DMS114 treated with DMSO at 0.1 percent for 48 hours (cell line): Measurements from ENCODE around the gene ANAPC15.
A peak's percentile ranks its signal among the peaks of the same experiment; 100 is the strongest.
"Not testable (repeated sequence)": the region's sequence is repeated elsewhere in the genome, so short reads cannot be mapped to it uniquely, and the experiment has no call there.

Experiments
- DNase-seq: peaks from one replicate; lab custom pipeline; 2025; ENCODE audit not compliant: unreplicated experiment; lab: John Stamatoyannopoulos, UW

Gene ANAPC15

DNA sequence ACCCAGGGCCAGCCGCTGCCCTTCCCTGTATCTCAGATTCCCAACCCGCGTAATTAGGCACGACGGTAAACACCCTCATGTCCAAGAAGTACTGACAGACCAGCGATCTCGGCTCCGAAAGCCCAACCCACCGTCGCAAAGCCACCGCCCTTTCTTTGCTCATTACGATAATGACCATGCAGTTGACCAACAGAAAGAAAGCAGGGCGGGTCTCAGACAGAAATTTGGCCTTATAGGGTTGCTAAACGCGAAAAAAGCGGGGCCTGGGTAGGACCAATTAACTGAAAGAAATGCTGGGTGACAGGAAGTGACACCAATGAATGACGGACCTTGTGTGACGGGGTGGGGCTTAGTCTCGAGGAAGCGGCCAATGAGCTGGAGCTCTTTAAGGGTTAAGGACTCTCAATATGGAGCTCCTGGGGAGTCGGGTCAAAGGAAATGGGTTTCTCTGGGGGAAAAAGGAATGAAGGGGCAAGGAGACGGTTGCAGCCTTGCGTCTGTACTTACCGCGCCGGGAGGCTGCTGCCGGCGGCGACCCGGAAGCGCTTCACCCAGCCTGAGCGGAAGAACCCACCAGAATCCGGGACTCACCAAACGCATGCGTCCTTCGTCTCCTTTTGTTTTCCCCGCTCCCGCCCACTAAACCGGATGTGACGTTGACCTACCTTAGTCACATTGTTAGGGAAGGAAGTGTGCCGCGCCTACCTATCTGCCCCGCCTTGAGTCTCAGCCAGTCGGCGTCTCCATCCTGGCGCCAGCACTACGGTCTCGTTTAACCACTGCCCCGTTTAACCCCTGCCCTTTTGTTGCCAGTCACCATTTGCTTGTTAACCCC is at the start of gene ANAPC15:
Gene ANAPC15 (minus strand): TSS at position 553 of the 835 bp plus-strand sequence. CDS start 1,419 bp downstream, outside the sequence.
- peak; percentile 95 for DNase-seq

DNA sequence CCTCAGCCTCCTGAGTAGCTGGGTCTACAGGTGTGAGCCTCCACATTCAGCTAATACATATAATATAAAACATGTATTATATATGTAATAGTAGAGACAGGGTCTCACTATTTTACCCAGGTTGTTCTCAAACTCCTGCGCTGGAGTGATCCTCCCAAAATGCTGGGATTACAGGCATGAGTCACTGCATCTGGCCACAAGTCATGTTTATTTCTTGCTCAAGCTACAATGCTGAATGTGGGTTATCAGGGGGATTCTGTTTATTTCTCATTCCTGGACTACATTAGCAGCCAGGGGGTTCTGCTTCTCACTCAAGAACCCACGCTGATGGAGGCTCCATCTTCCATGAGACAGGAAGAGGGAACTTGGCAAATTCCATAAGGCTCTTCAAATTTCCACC is 47.8 kb upstream of the ANAPC15 start:
- DNase-seq: no peak

DNA sequence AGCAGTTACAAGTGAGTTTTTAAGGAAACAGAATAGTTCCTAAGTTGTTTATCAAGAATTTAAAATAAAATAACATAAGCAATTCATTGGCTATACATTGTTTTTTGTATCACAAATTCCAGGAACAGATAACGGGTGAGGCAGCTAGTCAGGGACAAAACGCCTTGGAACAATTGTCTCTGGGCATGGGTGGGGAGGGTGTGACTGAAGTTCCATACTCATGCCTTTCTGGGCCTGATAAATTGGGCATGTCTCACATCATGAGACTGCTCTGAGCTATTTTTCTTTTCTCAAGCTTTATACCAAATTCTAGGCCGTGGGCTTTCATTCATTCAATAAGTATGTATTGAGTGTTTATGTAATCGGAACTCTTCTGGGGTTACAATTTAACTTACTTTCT is 44.6 kb upstream of the ANAPC15 start:
- DNase-seq: no peak

DNA sequence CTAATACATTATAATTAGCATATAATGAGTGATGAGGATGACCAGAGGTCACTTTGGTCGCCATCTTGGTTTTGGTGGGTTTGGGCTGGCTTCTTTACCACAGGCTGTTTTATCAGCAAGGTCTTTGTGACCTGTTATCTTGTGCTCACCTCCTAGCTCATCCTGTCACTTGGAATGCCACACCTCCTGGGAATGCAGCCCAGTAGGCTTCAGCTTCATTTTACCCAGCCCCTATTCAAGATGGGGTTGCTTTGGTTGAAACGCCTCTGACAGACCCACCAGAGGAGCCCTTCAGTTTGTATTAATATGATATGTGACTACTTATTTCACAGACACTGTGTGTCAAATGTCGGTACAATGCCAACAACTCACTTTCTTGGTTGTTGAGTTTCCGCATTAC is 43.3 kb upstream of the ANAPC15 start:
- DNase-seq: no peak

DNA sequence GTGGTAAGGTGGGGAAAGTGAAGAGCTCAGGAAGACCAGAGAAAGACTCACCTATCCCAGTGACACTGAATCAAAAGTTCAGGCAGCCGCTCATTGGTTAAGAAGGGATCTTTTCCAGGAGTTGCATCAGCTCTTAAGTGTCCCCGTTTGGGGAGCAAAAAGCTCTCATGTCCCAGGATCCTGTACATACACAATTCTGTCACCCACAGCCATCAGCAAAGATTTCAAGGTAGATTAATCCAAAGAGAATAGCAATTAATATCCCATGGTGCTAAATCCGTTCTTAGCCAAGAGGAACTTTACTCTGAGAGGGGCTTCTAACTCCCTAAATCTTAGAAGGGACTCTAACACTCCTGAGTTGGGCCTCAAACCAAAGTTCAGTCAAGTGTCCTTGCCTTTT is 42.3 kb upstream of the ANAPC15 start:
- no peak for DNase-seq

DNA sequence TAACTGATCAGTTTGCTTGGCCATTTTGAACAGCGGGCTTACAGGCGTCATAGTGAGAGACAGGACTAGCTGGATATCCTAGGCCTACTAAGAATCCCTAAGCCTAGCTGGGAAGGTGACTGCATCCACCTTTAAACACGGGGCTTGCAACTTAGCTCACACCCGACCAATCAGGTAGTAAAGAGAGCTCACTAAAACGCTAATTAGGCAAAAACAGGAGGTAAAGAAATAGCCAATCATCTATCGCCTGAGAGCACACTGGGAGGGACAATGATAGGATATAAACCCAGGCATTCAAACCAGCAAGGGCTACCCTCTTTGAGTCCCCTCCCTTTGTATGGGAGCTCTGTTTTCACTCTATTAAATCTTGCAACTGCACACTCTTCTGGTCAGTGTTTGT is 41.4 kb upstream of the ANAPC15 start:
- DNase-seq: not testable (repeated sequence)

DNA sequence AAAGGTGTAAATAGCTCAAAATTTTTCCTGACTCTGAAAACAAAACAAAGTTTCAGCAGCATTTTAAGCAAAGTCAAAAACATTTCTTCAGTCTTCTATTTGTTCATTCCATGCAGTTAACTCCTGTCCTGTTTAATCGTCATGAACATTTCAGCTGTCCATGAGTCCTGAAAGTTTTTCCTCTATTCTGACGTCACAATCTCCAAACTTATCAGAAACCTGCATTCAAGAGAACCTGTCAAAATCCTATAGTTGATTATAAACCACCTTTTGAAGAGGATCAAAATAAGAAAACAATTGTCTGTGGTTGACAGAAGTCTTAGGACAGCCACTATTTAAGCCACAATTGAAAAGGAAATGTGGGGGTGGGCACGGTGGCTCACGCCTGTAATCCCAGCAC is 38.4 kb upstream of the ANAPC15 start:
- DNase-seq: no peak

DNA sequence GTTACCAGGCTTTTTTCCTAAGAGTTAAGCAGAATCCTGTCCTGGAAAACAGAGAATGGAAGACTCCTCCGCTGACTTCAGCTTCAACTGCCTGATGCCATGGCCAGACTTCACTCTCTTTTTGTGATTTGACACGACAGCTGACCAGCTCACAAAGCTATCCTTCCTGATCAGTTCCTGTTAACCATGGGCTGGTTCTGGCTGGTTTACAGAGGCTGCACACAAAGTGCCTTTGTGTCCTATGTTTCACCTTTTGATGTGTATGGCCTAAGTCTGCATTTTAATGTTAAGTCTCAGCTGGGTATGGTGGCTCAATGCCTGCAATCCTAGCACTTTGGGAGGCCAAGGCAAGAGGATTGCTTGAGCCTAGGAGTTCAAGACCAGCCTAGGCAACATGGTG is 34.1 kb upstream of the ANAPC15 start:
- DNase-seq: no peak

DNA sequence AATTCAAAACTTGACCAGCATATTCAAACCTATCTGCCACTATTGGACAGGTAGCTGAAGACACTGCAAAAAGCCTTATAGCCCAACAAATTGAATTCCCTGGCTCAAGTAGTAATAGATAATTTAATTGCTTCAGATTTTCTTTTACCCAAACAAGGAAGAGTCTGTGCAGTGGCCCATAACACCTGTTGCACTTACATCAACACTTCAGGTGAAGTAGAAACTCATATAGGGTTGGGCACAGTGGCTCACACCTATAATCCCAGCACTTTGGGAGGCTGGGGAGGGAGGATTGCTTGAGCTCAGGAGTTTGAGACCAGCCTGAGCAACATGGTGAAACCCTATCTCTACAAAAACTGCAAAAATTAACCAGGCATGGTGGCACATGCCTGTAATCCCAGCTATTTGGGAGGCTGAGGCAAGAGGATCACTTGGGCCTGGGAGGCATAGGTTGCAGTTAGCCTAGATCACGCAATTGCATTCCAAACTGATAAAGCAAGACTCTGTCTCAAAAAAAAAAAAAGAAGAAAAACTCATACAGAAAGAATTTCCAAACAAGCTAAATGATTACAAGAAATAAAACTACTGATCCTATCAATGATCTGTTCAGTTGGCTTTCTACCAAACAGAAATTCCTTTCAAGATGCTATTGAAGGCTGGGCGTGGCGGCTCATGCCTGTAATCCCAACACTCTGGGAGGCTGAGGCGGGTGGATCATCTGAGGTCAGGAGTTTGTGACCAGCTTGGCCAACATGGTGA is 32.5 kb upstream of the ANAPC15 start:
- DNase-seq: no peak

DNA sequence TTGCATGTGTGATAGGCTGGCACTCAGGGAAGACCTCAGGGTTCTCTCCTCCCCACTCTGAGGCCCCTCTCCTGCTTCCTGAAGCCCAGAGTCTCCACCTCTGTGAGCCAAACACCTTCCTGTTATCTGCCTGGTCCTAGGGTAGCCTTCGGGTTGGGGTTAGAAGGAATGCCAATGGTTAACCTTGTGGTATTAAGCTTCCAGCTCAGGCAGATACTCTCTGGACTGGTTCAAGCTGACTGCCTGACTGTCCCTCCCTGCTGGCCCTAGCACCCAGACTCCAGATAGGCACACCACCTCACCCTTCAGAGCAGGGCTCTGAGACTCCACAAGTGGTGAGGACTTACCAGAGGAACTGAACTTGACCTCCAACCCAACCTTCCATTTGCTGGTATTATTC is 30.0 kb upstream of the ANAPC15 start:
- DNase-seq: not testable (repeated sequence)

DNA sequence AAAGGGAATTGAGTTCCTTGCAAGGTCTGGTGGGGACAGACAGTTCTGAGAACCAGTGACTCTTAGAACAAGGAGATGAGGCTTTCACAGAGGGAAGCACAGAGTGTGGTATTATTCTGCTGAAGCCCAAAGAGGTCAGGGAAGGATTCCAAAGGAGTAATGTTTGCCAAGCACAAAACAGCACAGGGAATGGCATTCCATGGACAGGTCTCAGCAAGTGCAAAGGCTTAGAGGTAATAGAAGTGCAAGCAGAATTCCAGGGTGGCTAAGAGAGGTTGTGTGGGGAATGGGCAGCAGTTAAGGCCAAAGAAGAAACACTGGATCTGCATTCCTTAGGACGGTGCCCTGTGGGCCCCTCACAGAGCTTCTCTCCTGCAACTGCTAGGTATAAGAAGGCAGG is 29.6 kb upstream of the ANAPC15 start:
- not testable (repeated sequence) for DNase-seq

DNA sequence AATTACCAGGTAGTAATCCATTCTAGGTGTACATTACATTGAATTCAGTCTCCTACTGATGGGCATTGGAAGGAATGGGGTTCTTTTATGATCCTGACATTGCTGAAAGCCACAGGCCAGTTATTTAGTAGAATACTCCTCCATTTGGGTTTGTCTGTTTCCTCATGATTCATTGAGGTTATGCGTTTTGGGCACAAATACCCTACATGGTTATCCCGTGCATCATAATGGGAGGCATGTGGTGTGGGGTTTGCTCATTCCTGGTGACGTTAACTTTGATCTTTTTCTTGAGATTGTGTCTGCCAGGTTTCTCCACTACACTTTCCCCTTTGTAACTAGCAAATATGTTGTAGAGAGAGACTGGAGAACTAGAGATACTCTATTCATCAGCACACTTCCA is 28.6 kb upstream of the ANAPC15 start:
- no peak for DNase-seq

DNA sequence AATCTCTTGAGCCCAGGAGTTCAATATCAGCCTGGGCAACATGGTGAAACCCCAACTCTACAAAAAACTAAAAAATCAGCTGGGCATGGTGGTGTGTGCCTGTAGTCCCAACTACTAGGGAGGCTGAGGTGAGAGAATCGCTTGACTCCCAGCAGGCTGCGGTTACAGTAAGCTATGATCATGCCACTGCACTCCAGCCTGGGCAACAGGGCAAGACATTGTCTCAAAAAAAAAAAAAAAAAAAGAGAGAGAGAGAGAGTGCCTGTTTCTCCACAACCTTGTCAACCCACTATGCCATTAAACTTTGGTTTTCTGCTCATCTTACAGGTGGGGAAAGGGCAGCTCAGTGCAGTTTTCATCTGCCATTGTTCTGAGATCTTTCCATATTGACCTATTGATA is 28.2 kb upstream of the ANAPC15 start:
- DNase-seq: no peak

DNA sequence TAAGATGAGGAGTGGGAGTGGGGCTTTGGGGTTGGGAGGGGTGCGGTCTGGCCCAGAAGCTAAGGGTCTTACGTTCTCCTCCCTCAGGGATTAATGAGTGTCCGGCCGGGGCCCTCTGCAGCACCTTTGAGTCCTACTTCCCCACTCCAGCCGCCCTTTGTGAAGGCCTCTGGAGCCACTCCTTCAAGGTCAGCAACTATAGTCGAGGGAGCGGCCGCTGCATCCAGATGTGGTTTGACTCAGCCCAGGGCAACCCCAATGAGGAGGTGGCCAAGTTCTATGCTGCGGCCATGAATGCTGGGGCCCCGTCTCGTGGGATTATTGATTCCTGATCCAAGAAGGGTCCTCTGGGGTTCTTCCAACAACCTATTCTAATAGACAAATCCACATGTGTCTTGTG is 27.0 kb upstream of the ANAPC15 start:
- no peak for DNase-seq

DNA sequence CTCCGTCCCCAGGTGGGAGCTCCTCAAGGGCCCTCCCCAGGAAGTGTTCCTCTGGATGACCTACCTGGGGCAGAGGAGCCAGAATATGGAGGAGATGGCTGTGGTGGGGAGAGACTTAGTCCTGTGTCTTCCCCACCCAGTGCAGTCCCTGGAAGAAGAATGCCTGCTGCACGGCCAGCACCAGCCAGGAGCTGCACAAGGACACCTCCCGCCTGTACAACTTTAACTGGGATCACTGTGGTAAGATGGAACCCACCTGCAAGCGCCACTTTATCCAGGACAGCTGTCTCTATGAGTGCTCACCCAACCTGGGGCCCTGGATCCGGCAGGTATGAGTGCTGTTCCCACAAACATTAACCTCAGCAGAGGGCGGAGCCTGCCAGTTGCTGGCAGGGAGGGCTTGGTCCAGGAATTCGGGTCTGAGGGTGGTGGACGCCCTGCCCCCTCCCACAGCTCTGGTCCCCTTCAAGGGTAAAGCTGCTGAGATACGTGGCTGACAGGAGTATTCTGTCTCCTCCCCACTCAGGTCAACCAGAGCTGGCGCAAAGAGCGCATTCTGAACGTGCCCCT is 26.4 kb upstream of the ANAPC15 start:
- DNase-seq: no peak

DNA sequence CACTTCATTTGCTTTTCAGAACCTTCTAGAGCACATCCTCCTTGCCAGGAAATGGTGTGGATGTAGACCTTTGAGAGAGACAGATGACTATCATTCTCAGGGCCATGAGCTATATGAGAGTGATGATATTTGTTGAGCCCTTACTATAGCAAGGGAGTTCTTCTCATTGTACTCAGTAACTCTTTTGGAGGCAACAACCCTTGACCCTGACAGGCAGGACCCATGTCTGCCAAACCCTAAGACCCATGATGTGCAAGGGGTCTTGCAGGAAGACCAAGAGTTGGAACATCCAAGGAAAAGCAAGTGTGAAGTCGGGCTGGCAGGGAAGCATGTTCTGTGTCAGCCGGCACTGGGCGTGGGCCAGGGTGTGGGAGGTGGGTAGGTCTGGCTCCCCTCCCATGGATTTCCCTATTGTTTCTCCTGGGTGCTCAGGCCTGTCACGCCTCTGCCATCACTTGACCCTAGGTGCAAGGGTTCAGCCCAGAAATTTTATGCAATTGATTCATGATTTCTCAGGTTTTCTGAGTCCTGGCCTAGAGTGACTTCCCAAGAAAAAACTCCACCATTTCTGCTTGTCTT is 24.3 kb upstream of the ANAPC15 start:
- no peak for DNase-seq

DNA sequence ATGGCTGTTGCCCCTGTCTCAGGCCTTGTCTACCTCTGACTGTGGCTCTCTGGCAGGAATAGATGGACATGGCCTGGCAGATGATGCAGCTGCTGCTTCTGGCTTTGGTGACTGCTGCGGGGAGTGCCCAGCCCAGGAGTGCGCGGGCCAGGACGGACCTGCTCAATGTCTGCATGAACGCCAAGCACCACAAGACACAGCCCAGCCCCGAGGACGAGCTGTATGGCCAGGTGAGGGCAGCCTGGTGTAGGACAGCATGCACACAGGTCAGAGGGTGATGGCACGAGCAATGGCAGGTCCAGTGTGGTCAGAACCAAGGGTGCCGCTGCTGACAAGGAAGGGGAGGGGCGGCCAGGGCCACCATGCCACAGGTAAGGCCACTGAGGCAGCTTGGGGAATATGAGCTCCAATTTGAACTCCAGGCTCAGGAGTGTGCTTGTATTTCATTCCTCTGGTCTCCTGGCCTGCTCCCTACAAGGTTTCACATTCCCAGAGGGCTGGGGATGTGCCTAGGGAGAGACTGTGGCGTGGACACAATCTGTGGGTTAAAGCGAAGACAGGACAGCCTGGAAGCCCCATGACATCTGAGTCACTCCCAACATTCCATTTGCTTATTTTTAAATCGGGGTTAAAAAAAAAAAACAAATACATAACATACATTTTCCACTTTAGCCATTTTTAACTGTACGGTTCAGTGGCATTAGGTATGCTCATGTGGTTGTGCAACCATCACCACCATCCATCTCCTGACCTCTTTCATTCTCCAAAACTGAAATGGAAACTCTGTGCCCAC is 23.6 kb upstream of the ANAPC15 start:
- no peak for DNase-seq

DNA sequence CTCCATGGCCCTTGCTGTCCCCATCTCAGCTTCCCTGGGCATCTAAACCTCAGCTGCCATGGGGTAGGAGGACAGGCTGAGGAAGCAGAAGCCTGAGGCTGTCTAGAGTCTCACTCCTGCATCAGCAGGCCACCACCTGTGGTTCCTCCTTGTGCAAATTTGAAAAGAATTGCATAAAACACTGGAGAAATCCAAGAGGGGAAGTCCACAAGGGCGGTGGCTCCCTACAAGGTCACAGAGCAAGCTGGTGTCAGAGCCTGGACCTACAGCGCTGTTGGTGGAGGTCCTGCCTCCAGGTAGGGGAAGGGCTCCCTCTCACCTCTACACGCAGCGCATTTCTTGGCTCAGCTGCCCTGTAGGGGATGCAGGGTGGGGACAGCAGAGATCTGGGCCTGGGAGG is 23.0 kb upstream of the ANAPC15 start, which contains the start of gene FOLR3:
Gene FOLR3 (plus strand): TSS at position 253 of the 400 bp plus-strand sequence. CDS start 228 bp downstream, outside the sequence.
- DNase-seq: not testable (repeated sequence)

DNA sequence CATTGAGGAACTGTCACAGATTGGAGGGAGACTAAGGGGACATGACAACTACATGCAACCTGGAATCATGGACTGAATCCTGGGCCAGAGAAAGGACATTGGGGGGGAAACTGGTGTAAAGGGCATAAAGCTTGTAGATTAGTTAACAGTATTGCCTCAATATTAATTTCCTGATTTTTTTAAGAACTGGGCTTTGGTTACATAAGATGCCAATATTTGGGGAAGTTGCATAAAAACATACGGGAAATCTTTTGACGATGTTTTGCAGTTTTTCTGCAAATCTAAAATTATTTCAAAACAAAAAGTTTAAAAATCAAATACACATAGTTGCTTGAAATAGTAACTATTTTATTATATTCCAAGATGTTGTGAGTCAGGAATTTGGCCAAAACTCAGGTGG is 20.2 kb upstream of the ANAPC15 start:
- no peak for DNase-seq

DNA sequence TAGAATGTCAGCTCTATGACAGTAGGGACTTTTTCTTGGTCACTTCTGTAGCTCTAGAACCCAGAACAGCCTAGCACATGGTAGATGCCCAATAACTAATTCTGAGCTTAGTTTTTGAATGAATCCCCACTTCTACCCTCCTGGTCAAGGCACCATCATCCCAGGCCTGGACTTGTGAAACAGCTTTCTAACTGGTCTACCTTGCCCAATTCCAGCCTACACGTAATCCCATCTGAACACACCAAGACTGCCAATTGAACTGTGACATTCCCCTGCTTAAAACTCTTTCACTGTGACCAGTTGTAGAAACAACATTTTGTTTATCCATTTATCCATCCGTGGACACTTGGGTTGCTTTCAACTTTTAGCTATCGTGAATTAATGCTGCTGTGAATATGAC is 16.9 kb upstream of the ANAPC15 start:
- DNase-seq: no peak

DNA sequence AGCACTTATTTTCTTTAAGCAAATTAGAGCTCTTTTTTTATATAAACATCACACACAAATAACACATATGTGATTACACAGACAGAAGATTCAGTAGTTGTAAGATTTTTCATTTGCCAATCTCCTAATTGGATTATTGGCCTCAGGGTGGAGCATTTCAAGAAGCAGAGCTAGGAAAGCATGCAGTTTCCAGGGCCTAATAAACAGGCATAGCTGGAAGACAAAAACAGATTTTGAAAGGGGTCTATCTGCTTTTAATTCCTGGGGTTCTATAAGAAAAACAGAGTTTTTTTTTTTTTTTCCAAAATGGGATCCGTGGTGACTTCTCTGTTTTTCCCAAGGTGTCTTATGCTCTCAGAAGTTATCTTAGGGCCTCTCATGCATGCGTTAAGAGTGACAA is 15.4 kb upstream of the ANAPC15 start:
- DNase-seq: no peak
